ENCODE measurements around the gene NEK9.
"Not testable (repeated sequence)": the region's sequence is repeated elsewhere in the genome, so short reads cannot be mapped to it uniquely, and the experiment has no call there.

NEK9 gene

DNA sequence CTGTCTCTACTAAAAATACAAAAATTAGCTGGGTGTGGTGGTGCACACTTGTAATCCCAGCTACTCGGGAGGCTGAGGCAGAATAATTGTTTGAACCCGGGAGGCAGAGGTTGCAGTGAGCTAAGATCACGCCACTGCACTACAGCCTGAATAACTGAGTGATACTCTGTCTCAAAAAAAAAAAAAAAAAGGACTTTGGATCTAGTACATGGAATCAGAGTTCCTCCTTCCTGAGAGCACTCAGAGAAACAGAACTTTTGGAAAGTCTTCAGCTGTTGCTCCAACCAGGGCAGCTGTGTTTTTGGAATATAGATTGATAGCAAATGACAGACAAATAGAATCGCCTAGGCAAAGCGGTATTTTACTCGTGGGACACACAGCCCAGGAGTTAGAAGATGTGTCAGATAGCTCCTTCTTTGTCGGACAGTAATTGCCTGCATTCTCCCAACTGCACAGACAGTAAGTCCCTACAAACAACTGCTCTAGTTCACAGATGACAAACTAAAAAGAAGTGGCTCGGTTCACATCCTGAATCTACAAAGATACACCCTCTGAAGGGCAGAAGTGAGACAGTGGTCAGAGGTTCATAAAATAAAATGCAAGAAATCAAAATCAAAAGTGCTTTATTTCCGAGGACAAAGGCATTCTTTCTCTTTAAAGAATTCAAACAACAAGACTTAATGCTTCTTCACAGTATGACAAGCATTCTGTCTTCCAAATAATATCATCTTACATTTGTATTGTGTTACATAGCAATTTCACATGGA, 17.1 kb upstream of the NEK9 start:
- DNase-seq, result no peak

DNA sequence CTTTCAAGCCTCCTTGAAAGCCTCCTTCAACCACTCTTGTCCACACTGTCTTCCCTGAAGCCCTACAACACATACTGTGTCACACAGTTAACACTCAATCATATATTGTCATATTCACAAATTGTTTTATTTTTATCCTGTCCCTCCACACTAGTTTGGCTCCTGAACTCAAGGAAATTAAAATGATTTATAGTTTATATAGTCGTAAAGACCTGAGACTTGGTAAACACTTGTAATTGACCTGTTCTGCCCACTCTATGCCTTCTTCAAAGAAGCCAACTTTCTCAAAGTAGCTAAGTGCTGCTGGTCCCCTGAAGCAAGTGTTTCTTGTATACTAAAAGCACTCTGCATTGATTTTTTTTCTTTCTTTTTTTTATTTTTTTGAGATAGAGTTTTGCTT, 15.6 kb upstream of the NEK9 start:
- no peak for DNase-seq

DNA sequence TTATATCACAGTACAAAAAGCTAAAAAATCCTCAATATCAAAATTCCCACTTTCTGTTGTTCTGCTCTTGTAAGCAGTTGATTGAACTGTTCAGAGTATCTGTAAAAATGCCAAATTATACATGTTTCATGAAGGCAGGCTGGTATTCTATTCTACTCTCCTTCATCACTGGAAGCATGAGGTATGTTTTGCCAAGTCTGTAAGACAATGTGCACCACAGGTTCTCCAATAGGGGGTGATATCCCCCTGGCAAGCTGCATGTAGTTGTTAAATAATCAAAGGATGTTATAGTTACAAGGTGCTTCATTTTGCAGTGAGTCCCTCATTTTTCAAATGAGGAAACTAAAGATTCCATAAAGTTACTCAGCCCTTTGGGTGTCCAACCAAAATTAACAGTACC, 15.1 kb upstream of the NEK9 start:
- peak; percentile 40 for DNase-seq

DNA sequence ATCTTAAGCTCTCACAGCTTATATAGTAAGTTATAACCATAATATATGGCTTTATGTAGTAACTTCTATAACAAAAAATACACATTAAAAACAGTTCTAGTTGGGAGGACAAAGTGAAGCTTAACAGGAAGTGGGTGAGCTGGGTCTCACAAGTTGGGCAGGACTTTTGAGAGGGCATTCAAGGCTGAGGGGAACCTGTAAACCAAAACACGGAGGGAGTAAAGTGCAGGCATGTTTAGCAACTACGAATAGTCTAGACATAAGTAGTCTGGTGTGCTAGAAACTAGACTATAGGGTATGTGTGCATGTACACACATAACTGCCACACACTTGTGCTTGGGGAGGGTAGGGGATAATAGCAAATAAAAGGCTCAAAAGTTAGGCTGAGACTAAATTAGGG, 14.2 kb upstream of the NEK9 start:
- no peak for DNase-seq

DNA sequence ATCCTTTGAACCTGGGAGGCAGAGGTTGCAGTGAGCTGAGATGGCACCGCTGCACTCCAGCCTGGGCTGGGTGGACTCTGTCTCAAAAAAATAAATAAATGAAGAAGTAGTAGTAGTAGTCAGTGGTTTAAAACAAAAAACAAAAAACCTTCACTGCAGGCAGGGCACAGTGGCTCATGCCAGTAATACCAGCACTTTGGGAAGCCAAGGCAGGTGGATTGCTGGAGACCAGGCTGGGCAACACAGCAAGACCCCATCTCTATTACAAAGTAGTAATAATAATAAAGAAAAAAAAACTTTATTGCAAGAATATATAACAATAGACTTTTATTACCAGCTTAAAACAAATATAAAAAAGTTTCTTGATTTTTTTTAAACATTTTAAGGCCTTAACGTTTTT, 13.8 kb upstream of the NEK9 start:
- no peak for DNase-seq

DNA sequence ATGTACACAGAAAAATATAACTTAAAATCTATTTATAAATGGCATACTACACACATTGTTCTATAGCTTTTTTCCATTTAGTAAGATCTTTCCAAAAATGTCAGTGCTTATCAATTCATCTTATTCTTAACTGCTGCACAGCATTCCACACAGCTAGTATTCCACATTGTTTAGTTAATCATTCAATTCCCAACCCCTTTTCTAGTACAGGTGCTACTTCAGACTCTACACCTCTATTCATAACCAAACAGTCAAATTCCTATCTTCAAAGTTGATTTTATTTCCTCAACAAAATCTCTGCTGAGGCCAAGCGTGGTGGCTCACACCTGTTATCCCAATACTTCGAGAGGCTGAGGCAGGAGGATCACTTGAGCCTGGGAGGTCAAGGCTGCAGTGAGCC, 12.3 kb upstream of the NEK9 start:
- DNase-seq, result no peak

DNA sequence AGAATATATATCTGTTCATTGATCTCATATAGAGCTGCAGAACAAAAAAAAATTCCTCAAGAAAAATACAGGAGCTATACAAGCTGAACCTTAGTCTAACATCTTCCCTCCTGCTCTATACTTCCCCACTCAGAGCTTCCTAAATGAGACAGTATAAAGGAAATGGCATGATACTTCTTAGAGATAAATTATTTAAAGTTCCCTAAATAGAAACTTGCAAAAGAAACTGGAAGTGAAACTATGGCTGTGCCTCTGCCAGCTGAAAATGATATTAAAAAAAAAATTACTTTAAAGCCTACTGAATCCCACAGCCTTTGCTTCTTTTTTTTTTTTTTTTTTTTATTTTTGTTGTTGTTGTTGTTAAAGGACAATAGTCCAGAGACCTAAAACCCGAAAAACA, 11.6 kb upstream of the NEK9 start:
- no peak for DNase-seq

DNA sequence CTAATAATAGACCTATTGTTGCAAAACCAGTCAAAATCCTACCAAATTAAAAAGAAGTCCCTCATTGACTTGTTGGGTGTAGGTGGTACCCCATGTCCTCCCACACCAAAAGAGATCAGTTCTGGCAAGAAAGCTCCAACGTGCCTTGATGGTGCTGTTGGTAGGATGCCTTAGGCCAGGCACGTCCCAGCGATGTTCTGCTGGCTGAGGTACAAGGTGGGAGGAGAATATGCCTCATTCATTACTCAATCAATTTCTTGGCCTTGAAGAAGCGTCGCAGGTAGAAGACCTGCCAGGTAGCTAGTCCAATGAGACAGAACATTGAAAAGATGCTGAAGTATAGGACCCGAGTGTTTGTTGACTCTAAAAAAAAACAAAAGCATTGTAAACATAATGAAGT, 7.8 kb upstream of the NEK9 start:
- no peak for DNase-seq

DNA sequence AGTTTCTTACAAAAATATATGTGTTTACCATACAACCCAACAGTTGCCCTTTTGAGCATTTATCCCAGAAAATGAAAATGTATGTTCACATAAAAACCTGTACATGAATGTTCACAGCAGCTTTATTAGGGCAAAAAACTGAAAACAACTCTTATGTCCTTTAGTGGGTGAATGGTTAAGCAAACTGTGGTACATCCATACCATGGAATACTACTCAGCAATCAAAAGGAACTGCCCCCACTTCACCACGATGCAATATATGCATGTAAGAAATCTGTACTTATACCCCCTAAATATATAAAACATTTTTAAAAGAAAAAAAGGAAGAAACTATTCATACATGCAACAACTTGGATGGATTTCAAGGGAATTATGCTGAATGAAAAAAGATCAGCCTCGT, 6.7 kb upstream of the NEK9 start:
- no peak for DNase-seq

DNA sequence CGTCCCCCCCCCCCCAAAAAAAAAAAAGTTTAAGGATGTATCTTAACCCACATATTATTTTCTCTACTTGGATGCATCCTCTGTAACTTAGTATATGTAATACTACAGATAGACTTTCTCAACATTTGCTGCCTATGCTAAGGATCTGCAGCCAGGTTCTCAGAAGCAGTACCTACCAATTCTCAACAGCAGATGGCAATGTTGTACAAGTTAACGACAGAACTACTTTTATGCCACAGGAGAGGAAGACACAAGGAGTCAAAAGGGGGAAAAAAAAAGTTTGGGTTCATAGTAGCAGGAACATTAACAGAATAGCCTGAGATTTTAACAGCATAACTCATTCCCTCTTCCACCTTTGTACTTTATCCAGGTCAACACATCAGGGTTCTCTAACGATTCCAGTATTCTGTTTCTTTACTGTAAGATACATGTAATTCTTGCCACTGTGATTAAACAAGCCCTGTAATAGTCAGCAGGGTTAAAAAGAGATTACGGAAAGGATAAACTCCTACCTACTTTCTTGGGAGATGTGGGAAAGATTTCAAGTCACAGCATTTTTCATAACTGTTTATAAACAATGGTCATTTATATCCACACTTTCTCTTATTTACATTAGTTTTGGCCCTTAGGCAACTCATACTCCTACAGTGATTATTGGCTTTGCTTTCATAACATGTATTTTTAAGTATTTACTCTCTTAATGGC, 5.7 kb upstream of the NEK9 start:
- DNase-seq, result peak; percentile 61

DNA sequence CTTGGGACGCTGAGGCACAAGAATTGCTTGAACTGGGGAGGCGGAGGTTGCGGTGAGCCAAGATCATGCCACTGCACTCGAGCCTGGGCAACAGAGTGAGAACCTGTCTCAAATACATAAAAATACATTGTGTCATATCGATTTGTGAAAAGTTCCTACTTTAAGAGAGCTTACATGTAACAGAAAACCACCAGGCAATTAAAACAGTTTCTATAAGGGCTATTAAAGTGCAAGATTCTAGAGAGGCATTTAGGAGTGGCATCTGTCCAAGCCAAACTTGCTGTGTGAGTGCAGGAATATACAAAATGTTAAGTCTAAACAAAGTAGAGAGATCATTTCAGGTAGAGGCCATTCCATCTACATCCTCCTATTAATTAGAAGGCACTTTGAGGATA, 1.7 kb upstream of the NEK9 start:
- DNase-seq, result no peak

DNA sequence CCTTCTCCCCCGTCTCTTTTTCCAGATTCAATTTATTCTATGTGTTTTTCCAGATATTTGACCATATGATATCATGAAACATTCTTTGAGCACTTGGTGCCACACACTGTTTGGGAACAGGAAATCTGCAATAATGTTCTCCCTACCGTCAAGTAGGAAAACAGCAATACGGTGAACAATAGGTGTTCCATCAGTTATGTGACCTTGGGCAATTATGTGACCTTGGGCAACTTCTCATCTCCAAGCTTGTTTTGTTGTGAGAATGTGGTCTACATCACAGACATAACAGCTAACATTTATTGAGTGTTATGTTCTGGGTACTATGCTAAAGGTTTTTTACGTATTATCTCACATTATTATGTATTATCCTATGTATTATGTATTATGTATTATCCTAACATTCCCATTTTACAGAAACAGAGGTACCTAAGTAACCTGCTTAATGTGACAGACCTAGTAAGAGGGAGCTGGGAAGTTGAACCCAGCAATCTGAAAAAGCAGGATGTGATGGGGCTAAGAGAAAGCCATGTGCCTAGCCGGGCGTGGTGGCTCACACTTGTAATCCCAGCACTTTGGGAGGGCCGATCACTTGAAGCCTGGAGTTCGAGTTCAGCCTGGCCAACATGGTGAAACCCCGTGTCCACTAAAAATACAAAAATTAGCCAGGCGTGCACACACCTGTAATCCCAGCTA, 1.2 kb upstream of the NEK9 start:
- no peak for DNase-seq

DNA sequence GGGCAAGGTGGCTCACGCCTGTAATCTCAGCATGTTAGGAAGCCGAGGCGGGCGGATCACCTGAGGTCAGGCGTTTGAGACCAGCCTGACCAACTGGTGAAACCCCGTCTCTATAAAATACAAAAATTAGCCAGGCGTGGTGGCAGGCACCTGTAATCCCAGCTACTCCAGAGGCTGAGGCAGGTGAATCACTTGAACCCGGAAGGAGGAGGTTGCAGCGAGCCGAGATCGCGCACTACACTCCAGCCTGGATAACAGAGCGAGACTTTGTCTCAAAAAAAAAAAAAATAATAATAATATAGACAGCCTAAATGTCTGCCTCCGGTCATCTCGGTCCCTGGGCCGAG, 599 bp upstream of the NEK9 start:
- DNase-seq, result not testable (repeated sequence)

DNA sequence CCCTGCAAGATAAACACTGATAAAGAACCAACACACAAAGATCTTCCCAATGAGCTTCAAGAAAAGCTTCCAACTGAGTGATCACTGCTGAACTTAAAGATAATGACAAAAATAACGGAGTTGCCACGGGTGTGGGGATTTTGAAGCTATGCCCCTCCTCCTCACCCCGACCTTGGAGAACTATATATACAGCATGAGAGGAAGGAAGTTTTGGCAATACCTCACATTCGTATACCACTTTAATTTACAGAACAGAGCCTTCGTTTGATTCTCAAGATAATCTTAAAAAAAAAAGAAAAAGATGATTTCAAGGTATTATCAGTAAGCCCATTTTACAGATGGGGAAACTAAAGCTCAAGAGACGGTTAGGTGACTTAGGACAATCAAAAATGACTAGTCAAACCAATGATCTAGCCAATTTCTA, 715 bp downstream of the NEK9 start:
- no peak for DNase-seq

DNA sequence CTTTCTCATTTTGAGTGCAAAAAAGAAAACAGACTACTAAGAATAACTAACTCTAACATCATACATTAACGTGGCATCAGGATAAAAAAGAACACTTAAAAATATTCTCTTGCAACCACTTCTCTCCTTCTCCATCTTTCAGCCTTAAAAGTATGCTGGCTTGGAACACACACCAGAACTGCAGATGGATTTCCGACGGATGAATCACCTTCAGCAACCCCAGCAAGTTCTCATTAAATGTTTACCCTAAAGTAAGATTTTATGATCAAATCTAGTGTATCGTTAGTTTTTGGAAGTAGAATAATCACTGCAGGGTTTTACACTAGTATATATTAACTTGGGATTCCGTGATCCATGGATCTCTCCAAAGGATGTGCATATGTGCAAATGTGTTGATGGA, 1.2 kb downstream of the NEK9 start:
- no peak for DNase-seq

DNA sequence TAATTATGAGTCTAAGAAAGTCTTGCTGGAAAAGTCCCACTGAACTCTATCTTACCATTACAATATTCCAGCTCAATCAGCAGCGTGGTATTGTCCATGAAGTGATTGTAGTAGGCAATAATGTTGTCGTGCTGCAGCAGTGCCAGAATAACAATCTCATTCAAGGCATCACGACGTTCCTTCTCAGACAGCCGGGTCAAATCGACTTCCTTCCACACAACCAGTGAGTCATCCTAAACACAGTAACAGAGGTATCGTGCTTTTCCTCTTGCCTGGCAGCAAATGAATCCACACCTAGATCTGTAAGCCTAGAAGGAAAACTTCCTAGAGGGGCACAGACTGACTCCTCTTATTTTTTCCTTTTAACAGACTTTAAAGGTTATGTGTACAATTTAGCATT, 2.9 kb downstream of the NEK9 start:
- peak; percentile 40 for DNase-seq

DNA sequence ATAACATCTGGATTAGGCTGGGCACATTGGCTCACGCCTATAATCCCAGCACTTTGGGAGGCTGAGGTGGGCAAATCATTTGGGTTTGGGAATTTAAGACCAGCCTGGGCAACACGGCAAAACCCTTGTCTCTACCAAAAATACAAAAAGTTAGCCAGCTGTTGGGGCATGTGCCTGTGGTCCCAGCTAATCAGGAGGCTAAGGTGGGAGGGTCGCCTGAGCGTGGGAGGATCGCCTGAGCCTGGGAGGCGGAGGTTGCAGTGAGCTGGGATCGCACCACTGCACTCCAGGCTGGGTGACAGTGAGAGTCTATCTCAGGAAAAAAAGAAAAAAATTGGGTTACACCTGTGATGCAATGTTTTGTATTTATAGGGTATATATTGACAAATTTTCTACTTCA, 5.3 kb downstream of the NEK9 start:
- DNase-seq, result no peak

DNA sequence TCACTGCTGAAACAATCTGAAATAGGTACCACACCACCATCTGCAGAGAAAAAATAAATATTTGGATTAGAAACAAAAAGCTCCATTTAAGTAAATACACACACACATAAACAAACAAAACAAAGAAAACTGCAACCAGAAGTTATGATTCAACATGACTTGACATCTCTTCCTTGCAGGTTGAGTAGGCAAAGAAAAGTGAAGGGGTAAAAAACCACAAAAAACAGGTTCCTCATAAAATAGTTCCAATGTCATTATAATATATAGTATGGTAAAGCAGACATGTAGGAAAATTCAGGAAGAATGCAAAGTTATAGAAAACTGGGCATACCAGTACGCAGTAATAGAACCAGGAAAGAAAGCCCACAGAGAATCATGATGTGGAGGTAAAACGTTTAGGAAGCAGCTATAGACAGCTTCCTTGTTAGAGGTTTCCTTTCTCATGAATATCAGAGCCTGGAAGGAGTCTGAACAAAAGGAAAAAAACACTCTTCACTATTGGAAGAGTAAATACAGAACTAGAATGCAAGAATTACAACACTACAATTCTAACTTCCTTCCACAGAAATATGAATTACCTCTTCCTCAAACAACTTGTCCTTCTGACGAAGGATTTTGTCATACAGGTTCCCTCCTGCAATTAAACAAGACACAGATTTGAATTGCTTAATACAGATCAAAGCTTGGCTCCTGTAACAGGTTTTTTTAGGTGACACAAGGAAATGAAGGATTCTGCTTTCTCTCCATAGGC, 6.1 kb downstream of the NEK9 start:
- no peak for DNase-seq

DNA sequence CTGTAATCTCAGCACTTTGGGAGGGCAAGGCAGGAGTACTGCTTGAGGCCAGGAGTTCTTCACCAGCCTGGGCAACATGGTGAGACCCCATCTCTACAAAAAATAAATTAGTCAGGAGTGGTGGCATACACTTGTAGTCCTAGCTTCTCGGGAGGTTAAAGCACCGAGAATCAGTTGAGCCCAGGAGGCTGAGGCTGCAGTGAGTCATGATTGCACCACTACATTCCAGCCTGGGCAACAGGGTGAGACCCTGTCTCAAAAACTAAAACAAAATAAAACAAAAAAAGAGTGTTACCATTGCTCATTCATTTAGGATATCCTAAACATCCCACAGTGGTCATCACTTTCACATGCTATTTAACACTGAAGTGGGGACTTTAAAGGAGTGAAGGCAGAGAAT, 7.8 kb downstream of the NEK9 start:
- no peak for DNase-seq

DNA sequence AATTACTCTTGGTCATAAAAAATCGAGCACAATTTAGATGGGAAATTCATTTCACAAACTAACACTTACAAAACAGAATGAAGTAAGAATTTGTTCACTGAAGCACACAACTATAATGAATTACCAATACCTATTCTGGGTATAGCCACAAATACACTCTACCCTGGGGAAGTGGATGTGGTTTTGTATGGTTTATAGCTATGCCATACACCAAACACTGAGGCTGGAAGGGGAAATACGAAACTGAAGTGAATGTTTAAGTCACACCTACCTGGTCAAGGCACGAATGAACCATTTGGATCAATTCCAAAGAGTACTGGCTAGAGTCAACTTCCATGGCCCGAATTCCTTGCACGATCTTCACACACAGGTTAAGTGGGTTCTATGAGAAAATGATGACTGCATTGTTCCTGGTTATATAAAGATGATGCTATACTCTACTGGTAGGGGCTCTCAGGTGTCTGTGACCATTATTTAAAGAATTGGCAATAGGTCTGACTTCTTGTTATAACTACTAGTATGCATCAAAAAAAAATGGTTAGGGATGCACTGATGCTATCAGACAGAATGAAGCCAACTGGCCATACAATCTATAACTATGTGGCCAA, 12.8 kb downstream of the NEK9 start:
- no peak for DNase-seq

DNA sequence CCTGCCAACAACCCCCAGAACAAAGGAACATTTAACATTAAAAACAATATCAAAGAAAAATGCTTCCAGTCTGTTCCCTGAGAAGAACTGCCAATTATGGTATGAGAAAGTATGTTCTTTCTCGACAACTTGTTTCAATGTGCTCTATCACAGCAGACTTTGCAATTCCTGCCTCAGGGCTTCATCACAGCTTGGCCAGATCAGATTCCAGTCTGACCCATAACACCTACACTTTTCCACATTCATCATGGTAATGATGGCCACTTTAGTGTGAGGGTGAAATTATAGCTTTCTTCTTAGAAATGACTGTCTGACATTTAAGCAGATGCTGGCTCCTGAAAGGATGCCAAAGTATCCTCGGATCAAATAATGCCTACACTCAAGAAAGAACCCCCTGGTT, 17.0 kb downstream of the NEK9 start:
- DNase-seq, result no peak

DNA sequence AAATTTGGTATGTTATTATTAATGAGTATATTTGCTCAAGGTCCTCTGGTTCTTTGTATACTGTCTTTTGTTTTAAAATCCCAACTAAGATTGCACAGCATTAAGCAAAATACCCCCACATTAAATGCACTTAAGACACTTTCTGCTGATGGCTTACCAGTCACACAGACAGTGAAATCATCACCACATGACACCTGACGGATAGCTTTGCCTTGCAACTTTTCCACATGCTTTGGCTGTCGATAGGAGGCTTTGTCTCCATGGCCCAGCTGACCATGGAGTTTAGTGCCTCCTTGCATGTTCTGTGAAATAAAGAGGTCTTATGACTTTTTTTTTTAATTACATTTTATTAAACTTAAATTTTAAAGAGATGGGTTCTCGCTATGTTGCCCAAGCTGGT, 19.7 kb downstream of the NEK9 start:
- DNase-seq, result no peak

DNA sequence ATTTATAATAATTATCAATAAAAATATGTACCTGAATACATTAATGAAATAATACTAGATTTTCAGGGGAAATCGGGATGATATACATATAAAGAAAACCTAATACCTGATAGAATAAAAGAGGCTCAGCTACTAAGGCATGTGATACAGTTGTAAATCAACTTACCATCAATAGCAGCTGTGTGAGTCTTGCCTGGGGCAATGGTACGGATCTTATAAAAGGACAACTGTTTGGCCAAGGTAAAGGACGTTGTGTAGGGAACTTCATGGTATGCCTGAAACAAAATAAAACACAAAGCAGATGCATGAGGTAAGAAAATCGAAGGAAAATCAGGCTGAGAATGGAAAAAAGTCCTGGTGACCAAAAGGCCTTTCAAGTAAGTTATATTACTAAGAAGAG, 25.4 kb downstream of the NEK9 start:
- no peak for DNase-seq

Measured in CD4-positive, alpha-beta T cell treated with Interleukin-6 for 4 hours (primary cell).